ENCODE measurements around the gene C1orf35.

Gene C1orf35

GRCh38 chr1:228093050-228093906 lies 9.8 kb downstream of the C1orf35 start:
- no peak for DNase-seq

DNA sequence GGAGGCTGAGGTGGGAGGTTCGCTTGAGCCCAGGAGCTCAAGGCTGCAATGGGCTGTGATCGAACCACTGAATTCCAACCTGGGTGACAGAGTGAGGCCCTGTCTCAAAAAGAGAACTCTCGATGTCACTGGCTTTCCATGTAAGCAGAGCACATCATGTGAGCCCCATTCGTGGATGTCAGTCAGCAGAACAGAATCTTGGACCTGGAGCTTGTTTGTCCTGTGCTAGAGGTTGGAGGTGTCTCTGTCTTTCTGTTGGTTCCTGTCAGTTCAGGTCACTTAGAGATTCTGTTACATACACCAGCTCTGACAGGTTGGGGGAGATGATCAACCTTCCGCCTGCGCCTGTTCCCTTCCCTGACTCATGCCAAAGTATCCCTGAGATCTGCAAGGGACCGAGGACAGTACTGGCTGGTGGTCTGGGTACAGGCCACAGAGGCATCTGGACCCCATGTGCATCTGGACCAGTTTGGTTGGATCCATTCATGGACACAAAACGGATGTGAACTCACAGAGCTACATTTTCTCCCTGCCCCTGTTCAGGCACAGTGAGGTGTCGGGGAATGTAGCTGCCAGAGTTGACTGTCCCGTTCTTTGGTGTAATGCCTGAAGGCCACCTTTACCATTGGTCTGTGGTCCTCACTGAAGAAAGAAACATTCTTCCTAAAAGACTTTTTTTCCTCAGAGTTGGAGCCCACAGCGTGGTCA lies 10.6 kb downstream of the C1orf35 start:
- DNase-seq, result no peak

DNA sequence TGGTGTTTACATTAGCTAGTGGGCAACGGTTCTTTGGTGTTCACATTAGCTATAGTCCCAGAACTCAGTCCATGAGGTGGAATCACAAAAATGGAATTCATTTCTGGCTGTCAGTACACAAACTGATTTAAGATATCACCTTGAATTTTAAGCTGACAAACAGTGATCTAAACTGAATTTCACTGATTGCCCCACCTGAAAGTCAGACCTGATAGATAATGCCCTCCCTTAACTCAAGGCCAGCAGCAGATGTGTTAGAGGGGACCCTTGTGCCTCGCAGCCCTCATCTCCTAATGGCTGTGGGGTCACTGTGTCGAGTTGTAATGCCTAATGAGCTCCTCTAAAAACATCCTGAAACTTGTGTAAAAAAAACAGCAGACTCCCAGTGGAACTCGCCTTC lies 12.0 kb downstream of the C1orf35 start:
- no peak for DNase-seq

DNA sequence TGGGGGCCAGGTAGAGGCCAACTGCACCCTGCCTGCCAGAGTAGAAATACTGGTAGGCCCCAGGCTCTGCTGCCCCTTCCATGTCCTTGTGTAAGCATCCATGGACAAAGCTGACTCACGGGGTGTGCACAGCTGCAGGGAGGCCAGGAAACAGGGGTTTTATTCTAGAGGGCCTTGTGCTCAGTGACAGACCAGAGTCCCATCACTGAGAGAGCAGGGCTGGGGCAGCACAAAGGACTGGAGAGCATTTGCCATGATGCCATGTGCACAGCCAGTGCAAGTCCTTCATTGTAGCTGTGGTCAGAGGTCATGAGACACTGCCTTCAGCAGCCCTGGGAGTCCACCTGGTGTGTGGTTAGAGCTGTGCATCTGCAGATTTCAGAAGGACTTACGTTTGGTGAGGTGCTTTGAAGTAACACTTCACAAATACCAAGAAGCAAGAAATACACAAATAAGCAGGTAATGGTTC lies 12.5 kb downstream of the C1orf35 start:
- DNase-seq, result no peak

GRCh38 chr1:228089519-228090380 lies 13.4 kb downstream of the C1orf35 start:
- no peak for DNase-seq

- no peak for DNase-seq
Observed at GRCh38 chr1:228088586-228089498, 14.3 kb downstream of the C1orf35 start.

- no peak for DNase-seq
Observed at GRCh38 chr1:228087771-228088251, 15.3 kb downstream of the C1orf35 start.

DNA sequence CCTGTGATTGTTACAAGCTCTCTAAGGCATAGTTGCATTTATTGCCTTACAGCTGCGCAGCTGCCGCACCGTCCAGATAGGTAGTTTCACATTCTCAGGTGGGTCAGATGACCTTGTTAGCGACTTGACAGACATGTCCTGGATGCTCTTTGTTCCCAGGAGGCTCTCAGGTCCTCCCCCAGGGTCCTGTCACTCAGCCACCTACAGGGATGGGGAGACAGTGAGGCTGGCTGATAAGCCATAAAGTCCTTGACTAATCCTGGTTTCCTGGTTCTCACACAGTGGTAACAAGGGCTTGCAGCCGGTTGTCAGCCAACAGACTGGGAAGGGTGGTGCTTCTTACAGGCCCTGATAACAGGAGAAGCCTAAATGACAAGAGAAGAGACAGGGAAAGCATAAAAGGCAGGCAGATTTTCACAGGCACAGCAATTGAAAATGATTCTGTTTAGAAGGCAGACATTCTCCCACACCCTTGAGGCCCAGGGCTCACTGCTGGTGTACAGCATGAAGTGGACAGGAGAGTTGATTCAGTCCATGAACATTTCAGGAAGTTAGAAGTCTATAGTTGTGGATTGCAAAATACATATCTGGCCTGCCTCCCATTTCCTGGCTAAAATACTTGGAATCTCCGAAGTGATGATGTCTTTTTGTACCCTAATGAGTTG lies 17.7 kb downstream of the C1orf35 start:
- no peak for DNase-seq

GRCh38 chr1:228084797-228085196 lies 18.3 kb downstream of the C1orf35 start:
- no peak for DNase-seq

GRCh38 chr1:228084325-228084724 lies 18.8 kb downstream of the C1orf35 start:
- DNase-seq, result no peak

GRCh38 chr1:228083871-228084278 lies 19.2 kb downstream of the C1orf35 start:
- no peak for DNase-seq

- DNase-seq, result peak in 2 of 3 experiments; percentile 60 to 75
Observed at GRCh38 chr1:228082918-228083870, 19.9 kb downstream of the C1orf35 start.

DNA sequence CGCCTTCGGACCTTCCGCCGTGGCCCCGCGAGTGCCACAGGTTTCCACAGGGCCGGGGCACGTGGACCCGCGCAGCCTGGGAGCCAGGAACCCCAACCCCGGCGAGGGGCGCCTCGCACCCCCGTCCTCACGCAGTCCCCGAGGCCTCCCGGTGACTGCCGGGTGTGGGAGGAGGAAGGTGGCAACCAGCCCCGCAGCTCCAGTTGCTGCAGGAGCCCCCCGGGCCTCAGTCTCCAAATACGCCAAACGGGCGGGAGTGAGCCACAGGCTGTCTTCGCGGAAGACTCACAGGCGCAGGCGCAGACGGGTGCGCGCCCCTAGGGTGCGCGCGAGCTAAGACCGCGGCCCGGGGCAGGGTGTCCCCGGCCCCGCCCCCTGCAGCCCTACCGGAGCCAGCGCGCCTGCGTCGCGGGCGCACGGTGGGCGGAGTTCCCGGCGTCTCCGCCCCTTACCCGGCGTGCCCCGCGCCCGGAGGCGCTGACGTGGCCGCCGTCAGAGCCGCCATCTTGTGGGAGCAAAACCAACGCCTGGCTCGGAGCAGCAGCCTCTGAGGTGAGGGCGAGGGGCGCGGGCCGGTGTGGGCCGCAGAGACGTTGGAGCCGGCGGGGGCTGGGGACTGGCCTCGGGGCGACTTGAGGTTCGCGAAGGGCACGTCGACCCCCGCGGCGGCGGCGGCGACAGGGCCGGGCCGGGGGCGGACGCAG lies 20.8 kb downstream of the C1orf35 start, which contains the start of gene ARF1:
Gene ARF1, plus strand, starts transcription at position 495 of the 704 bp plus-strand sequence. CDS start 14,407 bp downstream, outside the sequence.
- peak; percentile 90 to 94 (median 94) for DNase-seq

DNA sequence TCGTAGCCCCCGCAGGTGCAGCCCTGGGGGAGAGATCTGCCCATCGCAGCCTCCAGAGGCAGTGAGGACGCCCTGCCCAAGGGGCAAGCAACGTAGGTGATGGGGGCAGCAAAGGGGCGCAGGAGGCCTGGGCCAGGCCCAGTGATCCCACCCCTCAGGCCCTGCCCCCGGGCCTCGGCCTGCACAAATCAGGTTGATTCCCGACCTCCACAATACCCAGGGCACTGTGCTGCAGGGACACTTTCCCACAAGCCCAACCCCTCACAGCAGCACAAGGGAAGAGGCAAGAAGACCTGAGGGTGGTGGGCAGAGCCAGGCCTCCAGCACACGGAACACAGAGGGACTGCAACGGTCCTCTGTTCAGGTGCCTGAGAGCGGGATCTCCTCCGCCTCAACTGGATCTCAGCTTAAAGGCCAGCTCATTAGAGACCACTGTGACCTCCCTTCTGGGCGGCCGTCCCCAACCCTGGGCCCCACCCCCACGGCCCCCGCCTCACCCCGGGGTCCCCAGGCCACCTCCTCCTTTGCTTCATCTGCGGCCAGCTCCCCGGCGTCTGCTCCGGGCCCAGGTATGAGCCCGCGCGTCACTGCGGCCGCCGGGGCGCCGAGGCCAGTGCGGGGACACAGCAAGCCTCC lies 21.4 kb downstream of the C1orf35 start:
- peak in 1 of 3 experiments; percentile 63 for DNase-seq

GRCh38 chr1:228081144-228081543 lies 22.0 kb downstream of the C1orf35 start:
- DNase-seq, result no peak

- DNase-seq, result no peak
Observed at GRCh38 chr1:228079601-228080263, 23.4 kb downstream of the C1orf35 start.

- DNase-seq, result no peak
Observed at GRCh38 chr1:228079013-228079412, 24.1 kb downstream of the C1orf35 start.
